Ishikawa (cell line): ENCODE measurements around the gene OR5I1.

Experiments
- CEBPB ChIP-seq: IDR thresholded peaks from 2 replicates; pipeline ENCODE4 v1.6.1; 2012
- EGR1 ChIP-seq: IDR thresholded peaks from 2 replicates; pipeline ENCODE4 v1.6.1; 2012
- EP300 ChIP-seq: IDR thresholded peaks from 2 replicates; pipeline ENCODE4 v1.6.1; 2012; ENCODE audit warnings: borderline replicate concordance
- FOXM1 ChIP-seq: IDR thresholded peaks from 2 replicates; pipeline ENCODE4 v1.6.1; 2012; ENCODE audit warnings: low read depth, borderline replicate concordance
- MAX ChIP-seq: IDR thresholded peaks from 2 replicates; pipeline ENCODE4 v1.6.1; 2012
- NFIC ChIP-seq: IDR thresholded peaks from 2 replicates; pipeline ENCODE4 v1.6.1; 2012
- RAD21 ChIP-seq: IDR thresholded peaks from 2 replicates; pipeline ENCODE4 v1.6.1; 2012; ENCODE audit warnings: low read depth
- REST ChIP-seq: IDR thresholded peaks from 2 replicates; pipeline ENCODE4 v1.6.1; 2012; ENCODE audit warnings: low read depth, mild to moderate bottlenecking
- TAF1 ChIP-seq: IDR thresholded peaks from 2 replicates; pipeline ENCODE4 v1.6.1; 2012; ENCODE audit warnings: low read depth, mild to moderate bottlenecking
- TCF12 ChIP-seq: IDR thresholded peaks from 2 replicates; pipeline ENCODE4 v1.6.1; 2012; ENCODE audit warnings: low read depth
- TEAD4 ChIP-seq: IDR thresholded peaks from 2 replicates; pipeline ENCODE4 v1.6.1; 2012
- USF1 ChIP-seq: IDR thresholded peaks from 2 replicates; pipeline ENCODE4 v1.6.1; 2012
- ZBTB7A ChIP-seq: IDR thresholded peaks from 2 replicates; pipeline ENCODE4 v1.6.1; 2012; ENCODE audit warnings: low read depth

GRCh38 chr11:55914482-55914881 lies 21.7 kb downstream of the OR5I1 start, which contains the start of gene OR5W2:
- TF ChIP-seq ZBTB7A = no peak
- no peak for TF ChIP-seq EP300
- no peak for TF ChIP-seq MAX
- TF ChIP-seq RAD21 = no peak
- no peak for TF ChIP-seq NFIC
- no peak for TF ChIP-seq FOXM1
- no peak for TF ChIP-seq TEAD4
- TF ChIP-seq EGR1 = no peak
- TF ChIP-seq TCF12 = no peak
- TF ChIP-seq USF1 = no peak
- no peak for TF ChIP-seq TAF1
- TF ChIP-seq CEBPB = no peak
- TF ChIP-seq REST = no peak
